ENCODE results near the gene RELCH. TPM values are rescaled to one million over a fixed set of nuclear protein-coding genes. Genes with fewer than 3 reads are reported as not detected.

The RELCH gene
- total RNA-seq, 1 experiment from 2014 or later = 22.6 TPM

DNA sequence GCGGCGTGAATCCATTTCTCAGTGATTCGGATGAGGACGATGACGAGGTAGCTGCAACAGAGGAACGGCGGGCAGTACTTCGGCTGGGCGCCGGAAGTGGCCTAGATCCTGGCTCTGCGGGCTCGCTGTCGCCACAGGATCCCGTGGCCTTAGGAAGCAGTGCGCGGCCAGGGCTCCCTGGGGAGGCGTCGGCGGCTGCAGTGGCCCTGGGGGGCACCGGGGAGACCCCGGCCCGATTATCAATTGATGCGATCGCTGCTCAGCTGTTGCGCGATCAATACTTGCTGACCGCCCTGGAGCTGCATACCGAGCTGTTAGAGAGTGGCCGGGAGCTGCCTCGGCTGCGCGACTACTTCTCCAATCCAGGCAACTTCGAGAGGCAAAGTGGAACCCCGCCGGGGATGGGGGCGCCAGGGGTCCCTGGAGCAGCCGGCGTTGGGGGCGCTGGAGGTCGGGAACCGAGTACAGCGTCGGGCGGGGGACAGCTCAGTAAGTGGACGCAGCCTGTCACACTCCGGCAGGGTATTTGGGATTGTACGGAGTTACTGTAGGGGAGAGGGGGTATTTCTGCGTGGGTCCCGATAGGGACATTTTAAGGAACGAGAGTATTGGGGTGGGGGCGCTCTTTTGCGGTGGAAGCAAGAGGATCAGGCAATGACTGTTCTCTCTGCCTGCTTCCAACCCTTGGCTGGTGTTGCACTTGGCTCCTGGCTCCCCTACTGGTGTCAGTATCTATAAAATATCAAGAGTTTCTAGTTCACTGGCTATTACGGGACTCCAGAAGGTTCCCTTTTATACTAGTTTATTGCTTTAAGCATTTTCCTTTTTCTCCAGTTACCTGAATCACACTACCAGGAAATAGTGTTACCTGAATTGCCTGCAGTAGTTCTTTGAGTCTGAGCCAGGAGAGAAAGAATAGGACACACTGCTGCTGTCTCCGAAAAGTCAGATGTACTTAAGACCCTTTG is 772 bp downstream of the RELCH start:
- peak; percentile 47 for DNase-seq (ENCODE audit: low spot score)

DNA sequence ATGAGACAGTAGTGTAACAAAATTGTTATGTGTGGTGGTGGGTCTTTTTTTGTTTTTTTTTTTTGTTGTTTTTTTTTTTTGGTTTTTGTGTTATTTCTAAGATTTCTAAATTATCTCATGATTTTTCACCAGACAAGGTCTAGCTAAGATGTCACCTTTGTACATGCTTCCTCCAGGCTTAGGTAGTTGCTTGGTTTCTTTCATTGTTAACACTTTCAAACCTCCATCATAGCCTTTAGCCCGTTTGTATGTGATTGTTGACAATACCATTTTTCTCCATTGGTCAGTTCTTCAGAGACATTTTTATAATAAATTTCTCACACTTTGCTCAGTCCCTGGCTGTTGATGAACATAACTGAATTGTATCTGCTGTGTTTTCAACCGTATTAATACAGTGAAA is 2.2 kb downstream of the RELCH start:
- DNase-seq (ENCODE audit: low spot score) = no peak

DNA sequence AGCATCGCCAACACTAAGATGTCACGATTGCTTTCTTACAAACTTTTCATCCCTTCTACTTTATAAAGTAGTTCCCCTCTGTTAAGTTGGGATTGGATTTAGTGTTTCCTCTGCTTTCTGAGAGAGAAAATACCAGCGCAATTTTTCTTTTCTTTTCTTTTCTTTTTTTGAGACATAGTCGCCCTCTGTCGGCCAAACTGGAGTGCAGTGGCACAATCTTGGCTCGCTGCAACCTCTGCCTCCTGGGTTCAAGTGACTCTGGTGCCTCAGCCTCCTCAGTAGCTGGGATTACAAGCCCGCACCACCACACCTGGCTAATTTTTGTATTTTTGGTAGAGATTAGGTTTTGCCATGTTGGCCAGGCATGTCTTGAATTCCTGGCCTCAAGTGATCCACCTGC is 9.0 kb downstream of the RELCH start:
- no peak for DNase-seq (ENCODE audit: low spot score)

DNA sequence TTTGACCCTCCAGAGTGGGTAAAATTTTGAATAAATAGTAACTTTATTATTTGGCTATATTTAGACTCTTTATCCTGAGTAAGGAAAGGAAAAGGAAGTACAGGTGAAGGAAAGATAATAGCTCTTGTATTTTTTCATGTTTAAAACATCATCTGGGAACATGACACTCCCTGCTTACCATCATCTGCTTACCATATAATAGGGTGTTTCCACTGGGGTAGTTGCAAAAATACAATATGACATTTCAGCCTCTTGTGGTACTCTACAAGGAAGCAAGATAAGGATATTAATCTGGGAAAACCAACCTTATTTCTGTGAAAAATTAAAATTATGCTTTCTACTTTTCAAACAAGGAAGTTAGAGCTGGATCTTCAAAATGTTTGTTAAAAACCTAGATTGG is 9.9 kb downstream of the RELCH start:
- DNase-seq (ENCODE audit: low spot score) = no peak

DNA sequence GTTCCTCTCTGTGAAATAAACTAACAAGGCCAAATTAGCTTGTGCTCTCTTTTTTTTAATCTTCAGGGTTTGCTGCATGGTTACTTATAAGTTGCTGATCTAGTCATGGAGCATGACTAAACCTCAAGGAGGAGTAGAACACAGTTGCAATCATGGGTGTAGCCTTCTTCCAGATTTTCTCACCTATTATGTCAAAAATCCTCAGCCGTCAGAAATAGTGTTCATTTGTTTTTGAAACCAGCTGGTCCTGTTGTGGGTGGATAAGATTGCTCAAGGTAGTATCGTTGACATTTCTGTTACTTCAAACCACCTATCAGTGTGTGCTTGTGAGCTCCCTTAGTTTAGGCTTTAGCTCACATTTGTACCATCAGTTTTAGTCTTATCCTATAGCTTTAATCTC is 11.2 kb downstream of the RELCH start:
- DNase-seq (ENCODE audit: low spot score) = no peak

DNA sequence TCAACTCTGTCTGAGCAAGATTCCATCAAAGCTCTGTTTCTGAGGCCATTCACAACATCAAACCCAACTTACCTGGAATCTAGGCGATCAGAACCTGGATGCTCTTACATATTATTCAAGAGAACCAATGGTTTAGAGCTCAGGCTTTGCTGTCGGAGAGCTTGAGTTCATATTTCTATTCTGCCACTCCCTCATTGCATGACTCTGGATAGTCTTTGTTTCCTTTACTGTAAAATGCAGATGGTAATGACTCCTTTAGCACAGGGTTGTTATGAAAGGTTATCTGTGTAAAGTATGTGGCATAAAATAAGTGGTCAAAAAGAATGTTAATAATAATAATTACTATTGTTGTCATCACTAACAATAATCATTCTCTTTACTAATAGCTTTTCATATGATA is 12.6 kb downstream of the RELCH start:
- no peak for DNase-seq (ENCODE audit: low spot score)

DNA sequence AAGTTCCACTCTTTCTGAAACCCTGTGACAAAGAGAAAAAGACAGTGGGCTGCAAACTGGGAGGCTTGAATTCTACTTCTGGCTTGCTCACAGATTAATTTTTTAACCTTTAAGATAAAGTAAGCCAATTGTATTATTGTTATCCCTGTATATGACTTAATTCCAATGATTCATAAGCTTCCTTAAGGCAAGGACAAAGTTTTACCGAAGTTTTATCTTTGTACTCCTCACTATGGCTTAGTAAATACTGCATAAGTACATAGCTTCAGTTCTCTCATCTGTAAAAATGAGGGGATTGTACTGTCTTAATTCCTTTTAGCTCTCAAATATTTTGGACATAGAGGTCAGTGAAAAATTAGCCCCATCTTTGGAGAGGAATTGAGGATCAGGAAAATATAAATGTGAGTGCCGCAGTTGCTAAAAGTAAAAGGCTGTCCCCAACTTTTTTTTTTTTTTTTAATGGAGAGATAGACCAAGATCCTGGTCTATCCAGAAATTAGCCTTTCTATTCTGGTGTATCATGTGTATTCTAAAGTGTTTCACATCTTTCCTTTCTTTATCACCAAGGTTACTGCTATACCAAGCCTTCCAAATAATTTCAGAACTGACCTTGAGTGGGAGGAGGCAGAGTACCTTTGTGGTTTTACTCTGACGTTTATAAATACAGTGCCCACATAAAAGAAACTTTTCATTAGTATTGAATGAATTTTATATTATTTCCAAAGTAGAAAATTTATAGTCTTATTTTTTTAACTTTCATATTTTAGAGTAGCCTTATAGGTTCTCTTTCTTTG is 13.3 kb downstream of the RELCH start:
- no peak for DNase-seq (ENCODE audit: low spot score)

DNA sequence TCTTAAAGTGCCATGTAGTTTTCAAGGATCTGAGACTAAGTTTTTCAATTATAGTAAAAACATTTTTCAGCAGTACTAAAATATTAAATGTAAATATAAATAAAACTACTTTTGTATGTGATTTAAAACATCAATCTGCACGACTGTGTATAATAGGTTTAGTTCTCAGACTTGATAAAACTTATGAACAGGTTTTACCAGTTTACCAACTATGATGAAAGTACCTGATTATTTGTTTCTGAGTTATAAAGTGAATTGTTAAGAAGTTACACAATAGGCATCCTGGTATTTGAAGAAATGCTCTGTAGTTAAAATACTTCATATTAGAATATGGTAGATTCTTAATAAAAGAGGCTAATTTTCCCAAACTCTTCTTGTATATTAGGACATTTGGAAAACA is 14.8 kb downstream of the RELCH start:
- peak; percentile 71 for DNase-seq (ENCODE audit: low spot score)

DNA sequence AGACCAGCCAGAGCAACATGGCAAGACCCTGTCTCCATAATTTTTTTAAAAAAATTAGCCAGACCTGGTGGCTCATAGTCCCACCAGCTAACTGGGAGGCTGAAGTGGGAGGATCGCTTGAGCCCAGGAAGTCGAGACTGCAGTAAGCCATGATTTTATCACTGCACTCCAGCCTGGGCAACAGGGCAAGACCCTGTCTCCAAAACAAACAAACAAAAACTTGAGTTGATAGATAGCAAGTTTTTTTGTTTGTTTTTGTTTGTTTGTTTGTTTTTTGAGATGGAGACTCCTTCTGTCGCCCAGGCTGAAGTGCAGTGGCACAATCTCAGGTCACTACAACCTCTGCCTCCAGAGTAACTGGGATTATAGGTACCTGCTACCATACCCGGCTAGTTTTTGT is 18.8 kb downstream of the RELCH start:
- no peak for DNase-seq (ENCODE audit: low spot score)

DNA sequence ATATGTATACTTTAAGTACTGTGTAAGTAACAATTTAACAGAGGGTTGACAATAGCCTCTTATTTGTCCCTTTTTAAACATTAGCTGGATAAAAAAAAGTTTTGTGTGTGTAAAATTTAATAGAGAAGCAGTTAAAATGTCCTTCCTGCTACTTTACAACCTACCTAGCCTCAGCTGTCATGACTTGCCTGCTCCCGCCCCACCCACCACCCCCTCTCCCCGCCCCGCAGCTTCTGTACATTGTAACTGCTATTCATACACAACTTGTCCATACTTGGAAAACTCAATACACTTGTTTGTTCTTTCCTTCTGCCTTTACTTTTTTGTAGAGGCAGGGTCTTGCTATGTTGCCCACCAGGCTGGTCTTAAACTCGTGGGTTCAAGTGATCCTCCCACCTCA is 19.5 kb downstream of the RELCH start:
- DNase-seq (ENCODE audit: low spot score) = no peak

DNA sequence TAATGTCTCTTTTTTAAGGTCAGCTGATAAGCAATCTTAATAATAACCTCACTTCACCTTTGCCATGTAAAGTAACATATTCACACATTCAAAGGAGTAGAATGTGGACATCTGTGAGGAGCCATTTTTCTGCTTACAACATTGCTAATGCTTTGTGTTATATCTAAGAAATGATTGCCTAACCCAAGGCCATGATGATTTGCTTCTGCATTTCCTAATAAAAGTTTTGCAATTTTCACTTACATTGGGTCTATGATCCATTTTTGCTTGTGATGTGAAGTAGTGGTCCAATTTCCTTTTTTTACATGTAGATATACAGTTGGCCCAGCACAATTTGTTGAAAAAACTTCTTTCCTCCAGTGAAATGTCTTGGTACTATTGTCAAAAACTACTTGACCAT is 22.0 kb downstream of the RELCH start:
- no peak for DNase-seq (ENCODE audit: low spot score)

DNA sequence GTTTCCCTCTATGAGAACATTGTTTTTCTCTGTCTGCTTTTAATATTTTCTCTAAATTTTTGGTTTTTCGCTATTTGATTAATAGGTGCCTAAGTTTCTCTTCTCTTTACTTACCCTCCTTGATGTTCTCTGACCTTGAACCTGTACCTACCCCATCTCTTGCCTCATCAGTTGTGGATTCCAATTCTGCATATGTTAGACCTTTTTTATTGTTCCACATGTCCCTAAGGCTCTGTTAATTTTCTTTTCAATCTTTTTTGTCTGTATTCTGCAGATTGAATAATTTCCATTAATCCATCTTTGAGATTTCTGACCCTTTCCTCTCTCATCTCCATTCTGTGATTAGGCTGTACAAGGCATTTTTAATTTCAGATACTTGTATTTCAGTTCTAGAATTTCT is 23.1 kb downstream of the RELCH start:
- DNase-seq (ENCODE audit: low spot score) = no peak

DNA sequence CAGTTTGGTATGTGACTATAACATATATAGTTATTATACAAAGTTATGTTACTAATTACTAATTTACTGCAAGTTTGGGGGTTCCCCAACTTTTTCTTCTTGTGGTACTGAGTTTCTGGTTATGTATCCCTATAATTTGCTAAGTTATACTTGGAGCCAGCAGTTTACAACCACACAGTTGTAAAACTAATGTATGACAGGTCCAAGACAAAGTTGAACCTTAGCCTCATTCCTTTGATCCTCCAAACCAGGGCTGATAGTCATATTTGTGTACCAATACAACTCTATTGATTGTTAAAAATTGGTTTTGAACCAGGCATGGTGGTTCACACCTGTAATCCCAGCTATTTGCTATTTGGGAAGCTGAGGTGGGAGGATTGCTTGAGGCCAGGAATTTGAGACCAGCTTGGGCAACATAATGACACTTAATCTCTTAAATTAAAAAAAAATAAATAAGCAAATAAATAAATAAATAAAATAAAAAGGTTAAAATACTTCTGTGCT is 24.3 kb downstream of the RELCH start:
- DNase-seq (ENCODE audit: low spot score) = no peak

DNA sequence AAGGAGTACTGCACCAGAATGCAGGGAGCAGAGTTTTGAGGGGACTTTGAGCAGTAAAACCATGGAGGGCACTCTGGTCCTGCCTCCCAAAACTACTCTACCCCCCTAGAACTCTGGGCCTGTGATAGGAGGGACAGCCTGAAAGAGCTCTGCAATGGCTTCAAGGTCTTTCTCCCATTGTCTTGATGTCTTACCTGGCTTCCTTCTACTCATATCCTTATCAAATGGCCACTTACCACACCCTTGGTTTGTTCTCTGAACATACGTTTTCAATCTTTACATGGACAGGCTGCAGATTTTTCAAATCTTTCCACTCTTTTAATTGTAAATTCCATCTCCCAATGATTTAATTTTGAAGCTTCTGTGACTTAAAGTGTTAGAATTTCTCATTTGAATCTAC is 27.7 kb downstream of the RELCH start:
- DNase-seq (ENCODE audit: low spot score) = no peak

DNA sequence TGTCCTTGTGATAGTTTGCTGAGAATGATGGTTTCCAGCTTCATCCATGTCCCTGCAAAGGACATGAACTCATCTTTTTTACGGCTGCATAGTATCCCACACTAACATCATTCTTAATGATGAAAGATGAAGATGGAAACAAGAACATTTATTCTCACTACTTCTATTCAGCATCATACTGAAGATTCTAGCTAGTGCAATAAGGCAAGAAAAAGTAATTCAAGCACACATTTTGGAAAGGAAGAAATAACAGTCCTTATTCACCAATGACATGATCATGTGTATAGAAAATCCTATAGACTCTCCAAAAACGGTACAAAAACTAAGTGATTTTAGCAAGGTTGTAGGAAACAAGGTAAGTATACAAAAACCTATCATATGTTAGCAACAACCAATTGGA is 37.2 kb downstream of the RELCH start:
- DNase-seq (ENCODE audit: low spot score) = no peak

DNA sequence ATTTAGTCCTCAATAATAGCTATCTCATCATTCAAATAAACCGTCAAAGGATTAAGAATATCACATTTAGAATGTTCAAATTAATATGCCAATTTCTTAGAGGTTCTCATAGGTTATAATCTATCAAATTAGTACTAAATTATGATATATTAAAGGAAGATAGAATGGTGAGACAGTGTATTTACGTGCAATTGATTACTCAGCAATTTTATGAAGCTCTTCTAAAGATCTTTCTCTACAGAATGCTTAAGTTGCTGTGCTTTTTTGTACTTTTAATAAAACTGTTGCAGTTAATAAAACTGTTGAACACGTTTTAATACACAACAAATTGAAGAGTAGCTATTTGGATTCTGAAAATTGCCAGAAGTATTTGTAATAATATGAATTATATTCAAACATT is 39.0 kb downstream of the RELCH start:
- DNase-seq (ENCODE audit: low spot score) = no peak

DNA sequence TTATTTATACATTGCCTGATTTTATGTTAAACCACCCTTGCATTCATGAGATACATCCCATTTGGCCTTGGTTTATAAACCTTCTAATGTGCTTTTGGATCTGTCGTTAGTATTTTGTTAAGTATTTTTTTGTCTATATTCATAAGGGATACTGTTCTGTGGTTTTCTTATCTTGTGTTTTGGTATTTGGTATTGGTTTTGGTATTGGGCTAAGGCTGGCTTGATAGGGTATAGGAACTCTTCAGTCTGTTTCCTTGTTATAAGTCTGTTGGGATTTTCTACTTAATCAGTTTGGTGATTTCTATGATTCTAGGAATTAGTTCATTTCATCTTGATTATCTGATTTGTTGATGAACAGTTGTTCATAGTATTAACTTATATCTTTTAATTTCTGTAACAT is 49.2 kb downstream of the RELCH start:
- DNase-seq (ENCODE audit: low spot score) = no peak

DNA sequence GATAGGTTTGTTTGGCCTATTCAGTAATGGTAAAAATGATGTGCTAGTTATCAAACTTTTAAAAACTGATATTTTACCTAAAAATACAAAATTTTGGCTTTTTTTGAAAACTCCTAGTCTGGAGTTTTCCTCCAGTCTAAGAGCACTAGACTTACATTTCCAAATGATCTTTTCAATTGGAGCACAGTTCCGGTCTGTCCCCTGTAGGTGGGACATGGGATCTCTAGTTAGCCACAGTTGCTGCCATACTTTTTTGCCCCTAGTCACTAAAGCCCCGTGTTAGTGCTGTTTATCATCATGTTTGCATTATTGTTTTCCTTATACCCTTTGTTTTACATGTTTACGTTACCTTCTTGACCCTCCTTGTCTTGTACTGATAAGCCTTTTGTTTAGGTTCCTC is 52.4 kb downstream of the RELCH start:
- no peak for DNase-seq (ENCODE audit: low spot score)

DNA sequence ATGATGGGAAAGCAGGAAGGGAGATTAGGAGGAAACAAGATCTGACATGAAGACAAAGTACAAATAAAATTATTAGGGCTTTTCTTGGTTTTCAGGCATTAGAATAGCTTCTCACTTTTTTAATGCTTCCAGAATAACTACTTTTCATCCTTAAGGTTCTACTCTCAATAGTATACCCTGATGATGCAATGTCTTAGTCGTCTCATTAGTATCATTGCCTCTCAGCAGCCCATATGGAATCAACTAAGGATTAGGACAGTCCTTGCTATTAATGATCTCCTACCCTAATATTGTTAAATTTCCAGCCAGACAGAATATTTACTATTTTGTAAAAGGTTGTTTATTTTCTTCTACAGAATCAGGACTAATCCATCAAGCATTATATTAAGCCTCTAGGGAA is 55.9 kb downstream of the RELCH start:
- DNase-seq (ENCODE audit: low spot score) = no peak

DNA sequence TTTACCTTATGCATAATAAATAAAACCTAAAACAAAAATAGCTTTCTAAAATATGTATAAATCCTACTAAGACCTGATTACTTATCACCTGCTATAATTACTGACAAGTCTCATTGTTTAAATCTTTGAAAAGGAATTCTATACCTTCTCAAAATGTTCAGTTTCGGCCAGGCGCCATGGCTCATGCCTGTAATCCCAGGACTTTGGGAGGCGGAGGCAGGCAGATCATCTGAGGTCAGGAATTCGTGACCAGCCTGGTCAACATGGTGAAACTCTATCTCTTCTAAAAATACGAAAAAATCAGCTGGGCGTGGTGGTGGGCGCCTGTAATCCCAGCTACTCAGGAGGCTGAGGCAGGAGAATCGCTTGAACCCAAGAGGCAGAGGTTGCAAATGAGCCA is 58.1 kb downstream of the RELCH start:
- no peak for DNase-seq (ENCODE audit: low spot score)

DNA sequence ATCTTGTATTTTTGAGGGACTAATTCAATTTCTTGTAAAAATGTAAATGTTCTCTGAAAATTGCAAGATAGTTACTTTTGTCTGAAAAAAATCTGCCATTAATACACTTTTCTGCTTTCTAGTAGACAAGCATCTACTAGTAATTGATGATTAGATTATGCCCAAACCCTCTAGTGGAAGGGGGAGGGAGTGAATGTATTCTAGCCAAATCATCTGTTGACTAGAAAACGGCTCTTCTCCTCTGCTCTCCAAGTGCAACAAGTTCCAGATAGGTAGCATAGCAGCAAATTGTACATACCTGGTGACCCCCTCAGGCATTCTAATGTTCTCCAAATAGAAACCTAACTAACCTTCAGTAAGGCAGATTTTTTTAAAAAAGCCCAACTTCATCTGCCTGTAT is 58.6 kb downstream of the RELCH start:
- DNase-seq (ENCODE audit: low spot score) = no peak

DNA sequence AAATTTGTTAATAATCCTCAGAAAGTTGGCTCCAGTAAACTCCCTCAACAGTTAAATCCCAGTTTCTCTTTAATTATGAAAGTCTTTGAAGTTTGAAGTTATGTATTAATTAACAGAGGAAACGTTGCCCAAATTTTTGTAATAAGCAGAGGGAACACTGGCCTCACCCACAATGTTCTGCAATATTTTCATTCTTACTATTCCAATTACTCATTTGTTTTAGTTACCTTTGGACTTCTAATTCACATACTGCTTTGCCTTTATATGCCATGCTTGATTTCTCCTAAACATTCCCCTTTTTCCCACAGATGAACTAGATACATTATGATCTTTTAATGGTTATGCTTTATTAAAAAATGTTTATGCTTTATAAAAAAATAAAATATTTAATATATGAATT is 61.3 kb downstream of the RELCH start:
- no peak for DNase-seq (ENCODE audit: low spot score)

All from HT-29 (cell line).